Lung (tissue), 12 donors: ENCODE results near the gene PDE6A. TPM values are rescaled to one million over a fixed set of nuclear protein-coding genes. Genes with fewer than 3 reads are reported as not detected.
A peak's percentile ranks its signal among the peaks of the same experiment; 100 is the strongest.

Experiments used
- ATAC-seq: fragments of 200-7000 bp; cut with Tn5 transposase; one replicate; pipeline ENCODE4 v1.9.1; 2020; ENCODE audit warnings: moderate number of reproducible peaks; ENCODE audit not compliant: insufficient read depth, low FRiP score
- DNase-seq, 3 donors: peaks; one replicate each; pipeline ENCODE4 v3.0.0-alpha.2; 2013 to 2017
- H3K27ac ChIP-seq, 2 donors: one replicate each; pipeline ENCODE4 v1.5.1; 2013; ENCODE audit warnings: mild to moderate bottlenecking in 2 of 2, moderate library complexity in 2 of 2, control low read depth in 1 of 2, inconsistent platforms in 1 of 2, low read depth in 1 of 2, low read length in 1 of 2
- H3K27me3 ChIP-seq, 3 donors: one replicate each; pipeline ENCODE4 v1.5.1; 2013; ENCODE audit warnings: low read length in 2 of 3; ENCODE audit not compliant: control insufficient read depth in 3 of 3, insufficient read depth in 3 of 3
- H3K36me3 ChIP-seq, 4 donors: one replicate each; pipeline ENCODE4 v1.5.1; 2013; ENCODE audit warnings: low read length in 4 of 4, mild to moderate bottlenecking in 1 of 4, moderate library complexity in 1 of 4; ENCODE audit not compliant: control insufficient read depth in 4 of 4, insufficient read depth in 4 of 4
- H3K4me1 ChIP-seq, 5 donors: one replicate each; pipeline ENCODE4 v1.5.1; 2013; ENCODE audit warnings: low read length in 5 of 5, mild to moderate bottlenecking in 2 of 5, moderate library complexity in 1 of 5; ENCODE audit not compliant: control insufficient read depth in 5 of 5, insufficient read depth in 5 of 5
- H3K4me3 ChIP-seq: one replicate; pipeline ENCODE4 v1.5.1; 2013; ENCODE audit warnings: mild to moderate bottlenecking, control low read depth, moderate library complexity
- H3K9ac ChIP-seq, 2 donors: one replicate each; pipeline ENCODE4 v1.5.1; 2013; ENCODE audit warnings: low read length in 2 of 2, control low read depth in 1 of 2; ENCODE audit not compliant: insufficient read depth in 1 of 2
- H3K9me3 ChIP-seq, 4 donors: one replicate each; pipeline ENCODE4 v1.5.1; 2013; ENCODE audit warnings: low read length in 3 of 4, mild to moderate bottlenecking in 1 of 4, moderate library complexity in 1 of 4; ENCODE audit not compliant: control insufficient read depth in 4 of 4, insufficient read depth in 3 of 4
- WGBS, 2 donors: extraction: QIAGEN DNeasy Blood & Tissue Kit; methylation state at CpG; one replicate each; pipeline ENCODE4 v1.1.7; 2013; 5-methylcytosine and 5-hydroxymethylcytosine counted together
- polyA plus RNA-seq, 2 donors: library from polyadenylated mRNA; stranded (reverse); fragments of 200-250 nt; gene quantifications; one replicate each; pipeline ENCODE4 v1.2.1, GENCODE V29; 2013
- total RNA-seq, 2 donors: library from RNA; depleted of rRNA in 1 of 2; stranded (reverse); fragments of >200 nt in 1 of 2; gene quantifications; one replicate each; pipeline ENCODE4 v1.2.1, GENCODE V29; 2014 to 2021
- TF ChIP-seq, protein P1 (sequence below): IDR thresholded peaks from 2 replicates; pipeline ENCODE4 v1.5.1; 2012; ENCODE audit warnings: mild to moderate bottlenecking; ENCODE audit errors: control extremely low read depth, extremely low read depth
- donor health status: control.
- donor health status: control.
- donor health status: Bipolar disorder and iron deficiency.
- donor health status: healthy.
- donor health status: DM: yes; HTN: yes; CAD: no.

Gene PDE6A
- total and polyA plus RNA-seq, 4 donors, result 0.03 to 0.06 (median 0.06) TPM; not detected in 1

DNA sequence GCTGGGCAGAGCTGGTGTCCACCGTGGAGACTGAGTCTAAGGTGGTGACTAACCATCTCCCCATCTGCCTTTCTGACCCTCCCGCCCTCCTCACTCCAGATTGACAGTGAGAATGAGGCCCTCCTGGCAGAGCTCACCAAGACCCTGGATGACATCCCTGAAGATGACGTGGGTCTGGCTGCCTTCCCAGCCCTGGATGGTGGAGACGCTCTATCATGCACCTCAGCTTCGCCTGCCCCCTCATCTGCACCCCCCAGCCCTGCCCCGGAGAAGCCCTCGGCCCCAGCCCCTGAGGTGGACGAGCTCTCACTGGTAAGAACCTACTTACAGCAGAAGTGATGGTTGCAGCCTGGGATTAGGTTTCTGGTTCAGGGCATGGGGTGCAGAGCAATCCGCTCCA, 118.0 kb downstream of the PDE6A start:
- Histone ChIP-seq H3K27ac (peak overlapping the region in 1 of 2 donors; percentile 90), H3K9ac (no peak overlapping the region), H3K9me3 (no peaks in the 10 kb centered on the region), H3K36me3 (no peaks in the 10 kb centered on the region), H3K4me1 (peaks cover 0 to 20% (median 3%) of the 10 kb centered on the region in 5 donors), H3K4me3 (no peak overlapping the region), H3K27me3 (no peaks in the 10 kb centered on the region)
- ATAC-seq, result no peak
- WGBS, 2 donors, result 80 to 89% methylated on average over 9 of the region's 9 CpGs
- peak in 2 of 3 donors; percentile 42 to 46 for DNase-seq
- TF ChIP-seq, protein P1, sequence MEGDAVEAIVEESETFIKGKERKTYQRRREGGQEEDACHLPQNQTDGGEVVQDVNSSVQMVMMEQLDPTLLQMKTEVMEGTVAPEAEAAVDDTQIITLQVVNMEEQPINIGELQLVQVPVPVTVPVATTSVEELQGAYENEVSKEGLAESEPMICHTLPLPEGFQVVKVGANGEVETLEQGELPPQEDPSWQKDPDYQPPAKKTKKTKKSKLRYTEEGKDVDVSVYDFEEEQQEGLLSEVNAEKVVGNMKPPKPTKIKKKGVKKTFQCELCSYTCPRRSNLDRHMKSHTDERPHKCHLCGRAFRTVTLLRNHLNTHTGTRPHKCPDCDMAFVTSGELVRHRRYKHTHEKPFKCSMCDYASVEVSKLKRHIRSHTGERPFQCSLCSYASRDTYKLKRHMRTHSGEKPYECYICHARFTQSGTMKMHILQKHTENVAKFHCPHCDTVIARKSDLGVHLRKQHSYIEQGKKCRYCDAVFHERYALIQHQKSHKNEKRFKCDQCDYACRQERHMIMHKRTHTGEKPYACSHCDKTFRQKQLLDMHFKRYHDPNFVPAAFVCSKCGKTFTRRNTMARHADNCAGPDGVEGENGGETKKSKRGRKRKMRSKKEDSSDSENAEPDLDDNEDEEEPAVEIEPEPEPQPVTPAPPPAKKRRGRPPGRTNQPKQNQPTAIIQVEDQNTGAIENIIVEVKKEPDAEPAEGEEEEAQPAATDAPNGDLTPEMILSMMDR, result no peak

DNA sequence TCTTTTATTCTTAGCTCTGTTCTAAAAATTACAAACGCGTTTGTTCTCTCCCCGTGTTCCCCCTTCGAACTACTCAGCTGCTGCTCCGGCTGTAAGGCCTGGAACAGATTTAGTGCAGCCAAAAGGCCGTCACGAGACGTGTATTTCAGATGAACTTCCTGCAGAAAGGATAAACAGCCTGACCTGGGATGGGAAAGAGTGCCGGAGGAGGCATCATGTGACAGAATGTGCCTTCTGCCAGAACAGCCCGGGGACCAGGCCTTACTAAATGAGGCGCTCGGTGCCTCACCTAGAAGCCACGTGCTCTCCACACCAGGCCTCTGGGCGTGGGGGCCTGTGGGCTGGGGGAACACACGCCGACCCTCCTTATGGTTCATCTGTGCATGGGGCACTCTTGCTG, 119.7 kb downstream of the PDE6A start:
- Histone ChIP-seq H3K4me1 (peaks cover 0 to 26% (median 3%) of the 10 kb centered on the region in 5 donors), H3K9me3 (no peaks in the 10 kb centered on the region), H3K27ac (peak overlapping the region; percentile 5 to 90), H3K9ac (no peak overlapping the region), H3K4me3 (no peak overlapping the region), H3K36me3 (no peaks in the 10 kb centered on the region), H3K27me3 (no peaks in the 10 kb centered on the region)
- DNase-seq, result peak; percentile 59 to 93 (median 75)
- no peak for ATAC-seq
- WGBS, 2 donors, result 74 to 78% methylated on average over 16 of the region's 16 CpGs
- TF ChIP-seq, protein P1, result no peak

DNA sequence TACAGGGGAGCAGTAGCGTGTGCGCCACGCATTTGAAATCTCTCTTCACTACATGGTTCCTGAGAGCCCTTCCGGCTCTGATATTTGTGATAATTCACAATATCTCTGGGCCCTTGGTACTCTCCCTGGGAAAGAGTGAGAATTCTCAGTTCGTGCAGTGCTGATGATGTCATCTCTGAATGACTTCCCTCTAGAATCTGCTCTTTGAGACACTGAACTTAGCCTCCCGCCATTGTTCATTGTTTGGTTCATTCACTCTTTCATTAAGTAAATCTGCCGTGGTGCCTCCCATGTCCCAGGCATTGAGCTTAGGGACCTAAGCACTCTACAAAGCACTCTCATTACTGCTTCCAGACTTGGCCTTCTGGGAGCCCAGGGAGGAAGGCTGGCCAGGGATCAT, 120.5 kb downstream of the PDE6A start:
- H3K9ac ChIP-seq, result no peak overlapping the region
- ATAC-seq, result no peak
- H3K9me3 ChIP-seq, result no peaks in the 10 kb centered on the region
- no peak for DNase-seq
- TF ChIP-seq, protein P1, result no peak
- peaks cover 0 to 26% (median 3%) of the 10 kb centered on the region in 5 donors for H3K4me1 ChIP-seq
- peak overlapping the region; percentile 5 to 90 for H3K27ac ChIP-seq
- H3K27me3 ChIP-seq, result no peaks in the 10 kb centered on the region
- no peak overlapping the region for H3K4me3 ChIP-seq
- WGBS, 2 donors, result 89 to 90% methylated on average over 7 of the region's 7 CpGs
- no peaks in the 10 kb centered on the region for H3K36me3 ChIP-seq

DNA sequence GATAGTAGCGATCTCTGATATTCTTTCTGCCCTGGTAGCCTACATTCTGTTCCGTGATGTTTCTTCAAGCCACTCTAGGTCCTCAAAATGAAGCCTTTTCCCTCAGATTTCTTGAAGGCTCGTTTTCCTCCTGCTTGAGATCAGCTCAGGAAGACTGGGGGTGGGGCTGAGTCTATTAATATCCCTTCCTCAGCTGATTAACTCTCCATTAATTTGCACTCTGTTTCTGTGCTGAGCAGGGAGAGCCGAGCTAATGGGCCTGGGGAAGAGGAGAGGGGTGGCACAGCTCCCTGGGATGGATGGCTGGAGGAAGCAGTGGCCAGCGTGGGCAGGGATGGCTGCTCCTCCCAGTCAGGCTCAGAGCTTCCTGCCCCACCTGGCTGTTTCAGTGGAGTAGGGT, 121.2 kb downstream of the PDE6A start:
- no peaks in the 10 kb centered on the region for H3K27me3 ChIP-seq
- H3K4me1 ChIP-seq, result peaks cover 0 to 26% (median 3%) of the 10 kb centered on the region in 5 donors
- ATAC-seq, result no peak
- DNase-seq, result no peak
- H3K36me3 ChIP-seq, result no peaks in the 10 kb centered on the region
- H3K27ac ChIP-seq, result peak overlapping the region in 1 of 2 donors; percentile 90
- TF ChIP-seq, protein P1, result no peak
- 73 to 84% methylated on average over 5 of the region's 5 CpGs for WGBS, 2 donors
- H3K4me3 ChIP-seq, result no peak overlapping the region
- H3K9me3 ChIP-seq, result no peaks in the 10 kb centered on the region
- H3K9ac ChIP-seq, result no peak overlapping the region
